SIG-M5 treated with dmso at 0.1 percent for 504 hours (cell line): ENCODE data around the gene CCK.
"Not testable (repeated sequence)": the region's sequence is repeated elsewhere in the genome, so short reads cannot be mapped to it uniquely, and the experiment has no call there.

Source experiments
- DNase-seq: peaks from one replicate; lab custom pipeline; 2025; ENCODE audit not compliant: unreplicated experiment; lab: John Stamatoyannopoulos, UW

The CCK gene, protein sequence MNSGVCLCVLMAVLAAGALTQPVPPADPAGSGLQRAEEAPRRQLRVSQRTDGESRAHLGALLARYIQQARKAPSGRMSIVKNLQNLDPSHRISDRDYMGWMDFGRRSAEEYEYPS

GRCh38 chr3:42266085-42266484, at the start of gene CCK:
CCK (minus strand) TSS chr3:42266185; CDS start chr3:42263630, 2,555 bp downstream.
- no peak for DNase-seq

GRCh38 chr3:42314411-42314810, 48.4 kb upstream of the CCK start:
- DNase-seq: no peak

DNA sequence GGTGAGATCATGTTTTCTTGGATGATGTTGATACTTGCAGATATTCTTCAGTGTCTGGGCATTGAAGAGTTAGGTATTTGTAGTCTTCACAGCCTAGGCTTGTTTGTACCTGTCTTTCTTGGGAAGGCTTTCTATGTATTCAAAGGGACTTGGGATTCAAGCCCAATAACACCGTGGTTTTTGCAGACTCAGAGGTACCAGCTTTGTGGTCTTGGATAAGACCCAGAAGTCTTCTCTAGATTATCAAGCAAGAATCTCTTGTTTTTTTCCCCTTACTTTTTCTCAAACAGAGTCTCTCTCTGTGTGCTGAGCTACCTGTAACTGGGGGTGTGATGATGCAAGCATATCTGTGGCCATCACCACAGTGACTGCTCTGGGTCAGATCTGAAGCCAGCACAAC, 42.7 kb upstream of the CCK start:
- DNase-seq: no peak

DNA sequence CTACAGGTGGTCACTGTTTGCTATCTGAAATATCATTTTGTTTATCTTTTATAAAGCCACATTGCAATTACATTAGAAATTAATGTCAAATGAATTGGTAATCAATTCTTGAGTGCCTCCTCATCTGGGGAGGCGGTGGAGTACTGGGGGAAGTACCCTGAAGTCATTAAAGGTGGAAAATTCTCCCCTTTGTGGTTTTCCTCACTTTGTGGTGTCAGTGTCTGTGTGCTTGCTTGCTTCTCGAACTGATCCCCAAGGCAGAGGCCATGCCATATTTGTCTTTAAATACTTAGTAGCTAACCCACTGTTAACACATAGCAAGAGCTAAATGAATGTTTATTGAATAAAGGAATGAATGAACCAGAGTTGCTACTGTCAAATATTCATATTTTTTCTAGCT, 40.5 kb upstream of the CCK start:
- DNase-seq: no peak

DNA sequence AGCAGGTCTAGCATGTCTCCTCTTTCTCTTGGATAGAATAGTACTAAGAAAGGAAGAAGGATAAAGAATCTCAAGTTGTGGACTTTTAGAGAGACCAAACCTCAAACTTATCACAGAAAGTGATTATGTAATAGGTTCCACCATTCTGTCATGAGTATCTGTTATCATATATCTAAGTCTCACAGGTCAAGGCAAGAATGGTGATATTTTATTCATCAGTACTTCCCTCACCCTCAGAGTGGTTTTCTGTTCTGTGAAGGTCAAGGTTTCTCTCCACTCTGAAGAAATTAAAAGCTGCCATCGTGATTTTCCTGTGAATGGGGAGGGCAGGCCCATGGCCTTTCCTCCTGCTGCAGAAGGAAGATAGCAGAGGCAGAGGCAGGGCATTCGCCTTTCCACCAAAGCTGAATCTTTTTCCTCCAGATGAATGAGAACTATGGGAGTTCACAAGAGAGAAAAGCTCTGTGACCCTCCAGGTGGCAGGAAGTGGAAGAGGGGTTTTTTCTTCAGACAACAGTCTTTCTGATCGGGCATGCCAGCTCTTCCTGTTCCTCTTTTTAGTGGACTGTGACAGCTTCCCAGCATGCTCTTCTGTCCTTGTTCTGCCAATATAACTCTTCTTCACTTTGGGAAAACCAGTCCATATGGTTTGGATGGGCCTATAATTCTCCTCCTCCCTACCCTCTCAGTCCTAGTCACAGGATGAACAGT, 37.1 kb upstream of the CCK start:
- DNase-seq: no peak

DNA sequence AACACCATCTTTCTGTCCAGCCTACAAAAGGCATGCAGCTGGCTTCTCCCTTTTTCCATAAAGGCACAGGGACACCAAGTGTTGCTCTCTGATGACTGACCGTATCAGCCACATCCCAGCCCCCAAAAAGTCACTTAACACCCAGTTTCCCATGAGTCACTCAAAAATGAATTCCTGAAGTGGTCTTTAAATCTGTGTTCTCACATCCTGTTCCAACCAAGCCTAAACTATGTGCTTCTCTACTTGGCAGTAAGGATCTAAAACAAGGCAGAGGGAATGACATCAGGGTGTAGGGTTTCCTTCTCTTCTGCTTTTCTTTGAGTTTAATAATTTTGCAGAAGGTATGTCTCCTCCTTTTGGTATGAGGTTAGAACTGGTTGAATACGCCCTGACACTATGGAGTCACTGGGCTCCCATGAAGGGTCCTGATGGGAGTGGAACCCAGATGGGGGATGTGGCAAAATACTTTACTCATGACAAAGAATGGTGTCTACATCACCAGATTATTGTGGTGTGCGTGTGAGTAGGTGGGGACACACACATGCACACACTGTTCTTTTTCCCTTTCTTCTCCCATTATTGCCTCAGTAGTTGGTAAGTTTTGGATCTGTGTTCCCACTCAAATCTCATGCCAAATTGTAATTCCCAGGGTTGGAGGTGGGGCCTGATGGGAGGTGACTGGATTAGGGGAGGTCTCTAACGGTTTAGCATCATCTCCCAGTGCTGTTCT, 35.6 kb upstream of the CCK start:
- DNase-seq: no peak

DNA sequence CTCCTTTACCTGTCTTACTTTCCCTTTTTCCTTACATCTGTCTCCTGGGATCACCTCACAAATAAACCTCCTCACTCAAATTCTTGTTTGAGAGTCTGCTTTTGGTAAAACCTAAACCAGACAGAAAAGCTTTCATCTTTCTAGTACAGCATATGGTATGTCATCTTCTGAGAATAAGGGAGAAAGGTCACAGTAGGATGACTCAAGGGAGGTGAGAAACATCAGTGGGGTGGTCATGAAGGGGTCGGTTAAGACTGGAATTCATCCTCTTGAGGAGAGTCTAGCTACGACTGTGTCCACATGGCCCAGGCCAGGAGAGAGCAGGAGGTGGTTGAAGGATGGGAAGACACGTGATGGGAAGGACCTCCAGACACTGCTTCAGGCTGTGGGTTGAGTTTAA, 34.8 kb upstream of the CCK start:
- DNase-seq: no peak

- DNase-seq: peak; percentile 19
Observed at GRCh38 chr3:42300013-42300412, 34.0 kb upstream of the CCK start.

DNA sequence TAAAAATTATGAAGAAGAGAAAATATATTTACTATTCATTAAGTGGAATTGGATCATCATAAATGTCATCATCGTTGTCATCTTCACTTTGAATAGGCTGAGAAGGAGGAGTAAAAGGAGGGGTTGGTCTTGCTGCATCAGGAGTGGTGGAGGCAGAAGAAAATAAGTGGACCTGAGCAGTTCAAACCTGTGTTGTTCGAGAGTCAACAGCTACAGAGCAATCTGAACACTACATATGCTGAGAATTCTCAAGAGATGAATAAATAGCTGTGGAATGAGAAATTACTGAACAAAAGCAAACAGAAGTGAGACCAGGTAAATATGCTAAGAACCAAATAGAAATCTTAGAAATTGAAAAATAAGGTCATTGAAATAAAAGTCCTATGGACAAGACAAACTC, 32.3 kb upstream of the CCK start:
- DNase-seq: no peak

- no peak for DNase-seq
Observed at GRCh38 chr3:42292009-42292408, 26.0 kb upstream of the CCK start.

GRCh38 chr3:42290966-42291714, 25.2 kb upstream of the CCK start:
- DNase-seq: no peak

GRCh38 chr3:42289026-42289425, 23.0 kb upstream of the CCK start:
- DNase-seq: no peak

DNA sequence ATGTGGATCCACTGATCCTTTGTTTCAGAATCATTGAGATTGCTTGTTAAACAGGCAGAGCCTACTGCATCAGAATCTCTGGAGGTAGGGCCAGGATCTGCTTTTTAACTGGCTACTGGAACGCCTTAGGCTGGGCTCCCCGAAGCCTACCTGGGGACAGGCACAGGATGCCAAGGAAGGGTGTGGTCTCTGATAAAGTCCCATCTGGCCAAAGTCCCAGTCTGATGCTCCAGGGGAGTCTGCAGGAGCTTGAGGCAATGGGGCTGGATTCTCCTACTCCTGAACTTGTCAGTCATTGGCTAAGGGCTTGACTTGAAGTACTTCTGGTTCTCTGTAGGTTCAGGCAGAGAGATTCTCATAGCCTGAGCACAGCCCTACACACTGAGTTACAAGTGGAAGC, 22.4 kb upstream of the CCK start:
- no peak for DNase-seq

- not testable (repeated sequence) for DNase-seq
Observed at GRCh38 chr3:42287423-42287822, 21.4 kb upstream of the CCK start.

DNA sequence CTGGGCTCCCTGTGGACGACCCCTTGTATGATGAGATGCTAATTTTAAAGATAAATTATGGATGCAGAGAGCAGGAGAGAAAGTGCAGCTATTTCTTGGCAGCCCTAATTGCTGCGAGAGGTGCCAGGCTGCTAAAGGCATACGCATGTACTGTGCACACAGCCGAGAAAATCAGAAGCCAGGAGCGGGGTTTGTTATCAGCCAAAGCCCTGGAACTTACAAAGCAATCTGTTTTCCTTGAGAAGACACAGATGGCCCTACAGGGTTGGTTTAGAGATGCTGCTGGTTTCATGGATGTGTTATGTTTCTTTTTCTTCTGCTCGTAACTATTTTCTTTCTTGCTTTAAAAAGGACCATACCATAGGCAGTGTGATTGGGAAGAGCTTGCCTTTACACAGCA, 11.7 kb upstream of the CCK start:
- no peak for DNase-seq

- DNase-seq: no peak
Observed at GRCh38 chr3:42276141-42277132, 10.5 kb upstream of the CCK start.

DNA sequence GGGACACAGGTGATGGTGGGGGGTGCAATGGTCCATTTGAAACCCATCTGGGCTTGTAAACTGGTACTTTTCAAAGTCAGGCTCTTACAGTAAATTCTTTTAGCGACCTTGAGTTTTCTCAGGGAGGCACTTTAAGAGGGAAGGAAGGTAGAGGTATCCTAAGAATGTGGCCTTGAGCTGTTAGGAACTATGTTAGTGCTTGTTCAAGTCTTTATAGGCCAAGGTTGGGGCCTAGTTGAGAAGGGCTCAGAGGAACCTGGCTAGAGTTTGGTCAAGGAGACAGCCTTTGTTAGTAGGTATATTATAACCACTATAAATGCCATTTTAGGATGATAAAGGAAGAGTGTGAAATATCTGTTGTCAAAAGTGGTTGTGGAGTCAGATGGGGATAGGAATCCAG, 9.2 kb upstream of the CCK start:
- DNase-seq: no peak

DNA sequence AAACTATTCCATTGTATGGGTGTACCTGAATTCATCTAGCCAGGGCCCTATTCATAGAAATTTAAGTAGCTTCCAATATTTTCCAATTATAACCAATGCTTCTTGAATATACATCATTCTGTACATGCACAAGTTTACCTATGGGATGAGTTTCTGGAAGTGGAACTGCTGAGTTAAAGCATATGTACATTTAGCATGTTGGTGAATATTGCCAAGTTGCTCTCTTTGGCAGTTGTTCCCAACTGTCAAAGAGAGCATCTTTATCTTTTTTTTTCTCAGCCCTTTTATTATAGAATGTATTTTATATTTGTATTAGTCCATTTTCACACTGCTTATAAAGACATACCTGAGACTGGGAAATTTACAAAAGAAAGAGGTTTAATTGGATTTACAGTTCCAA, 8.3 kb upstream of the CCK start:
- no peak for DNase-seq

- DNase-seq: peak; percentile 42
Observed at GRCh38 chr3:42273361-42273760, 7.4 kb upstream of the CCK start.

GRCh38 chr3:42271786-42272185, 5.8 kb upstream of the CCK start:
- no peak for DNase-seq

- DNase-seq: no peak
Observed at GRCh38 chr3:42270561-42270960, 4.6 kb upstream of the CCK start.
